GM12873 (cell line): ENCODE results near the gene GNAO1.

Source experiments
- CTCF ChIP-seq: IDR thresholded peaks from 2 replicates; pipeline ENCODE4 v1.5.1; 2012; ENCODE audit warnings: low read depth, mild to moderate bottlenecking, moderate library complexity, low read length, control low read depth; ENCODE audit not compliant: insufficient read depth; ENCODE audit errors: missing control alignments

Gene GNAO1

GRCh38 chr16:56255904-56256303 lies 64.6 kb downstream of the GNAO1 start:
- no peak for TF ChIP-seq CTCF

GRCh38 chr16:56257239-56257638 lies 66.0 kb downstream of the GNAO1 start:
- TF ChIP-seq CTCF, result no peak

GRCh38 chr16:56257666-56258342 lies 66.5 kb downstream of the GNAO1 start:
- no peak for TF ChIP-seq CTCF

GRCh38 chr16:56258508-56259424 lies 67.5 kb downstream of the GNAO1 start:
- TF ChIP-seq CTCF, result no peak

- no peak for TF ChIP-seq CTCF
These were observed 68.1 kb downstream of the GNAO1 start for GRCh38 chr16:56259425-56259779.

GRCh38 chr16:56260378-56261160 lies 69.3 kb downstream of the GNAO1 start:
- TF ChIP-seq CTCF, result no peak

GRCh38 chr16:56261656-56262055 lies 70.4 kb downstream of the GNAO1 start:
- TF ChIP-seq CTCF, result no peak
